HL-60/S4 (cell line): ENCODE data around the gene CHKB.

Experiments
- in situ Hi-C: fragments of 300-500 bp; cut with MboI; formaldehyde crosslinking; loops from 2 replicates; pipeline ENCODE4 v1.14.3; 2022; ENCODE audit warnings: low sequenced_read_pairs

CHKB gene

GRCh38 chr22:50576070-50576469 is 6.6 kb downstream of the CHKB start:
- in situ Hi-C loops: no loop called here

- in situ Hi-C loops: no loop called here
Observed at GRCh38 chr22:50575426-50575941, 7.2 kb downstream of the CHKB start.

GRCh38 chr22:50574383-50574755 is 8.3 kb downstream of the CHKB start:
- in situ Hi-C loops: no loop called here

DNA sequence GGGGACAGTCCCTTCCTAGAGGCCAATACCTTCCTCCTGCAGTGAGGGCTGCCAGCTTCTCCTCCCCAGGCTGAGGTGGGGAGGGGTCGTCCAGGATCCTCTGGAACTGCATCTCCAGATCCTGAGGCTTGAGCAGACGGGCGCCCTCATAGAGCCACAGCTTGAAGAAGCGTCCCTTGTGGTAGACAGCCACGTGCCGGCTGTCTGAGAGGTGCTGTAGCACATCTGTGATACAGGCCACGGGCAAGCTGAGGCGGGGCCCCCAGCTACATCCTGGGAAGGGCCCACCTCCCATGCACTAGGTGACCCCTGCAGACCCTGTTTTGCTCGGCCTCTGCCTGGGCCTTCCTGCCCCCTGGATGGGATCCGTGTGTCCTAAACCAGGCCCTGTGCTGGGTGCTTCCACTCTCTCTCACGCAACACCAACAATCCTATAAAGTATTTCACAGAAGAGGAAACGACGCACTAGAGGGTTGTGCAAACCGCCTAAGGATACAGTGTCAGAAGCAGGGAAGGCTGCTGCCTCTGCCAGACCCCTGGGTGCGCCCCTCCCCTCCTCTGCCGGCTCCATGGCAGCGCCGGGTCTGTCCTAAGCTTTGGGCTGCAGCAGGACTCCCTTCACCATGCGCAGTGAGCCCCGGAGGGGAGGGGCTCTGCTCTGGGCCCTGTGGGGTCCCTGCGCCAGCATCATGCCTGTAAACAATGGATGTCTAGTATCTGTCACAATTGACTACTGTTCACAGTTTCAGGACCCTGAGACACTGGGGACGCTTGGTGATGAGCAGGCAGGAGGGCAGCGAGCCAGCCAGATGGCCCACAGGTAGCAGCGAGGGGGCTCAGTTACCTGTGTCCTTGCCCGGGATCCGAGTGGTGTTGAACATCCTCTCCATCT is 8.9 kb downstream of the CHKB start:
- in situ Hi-C loops: no loop called here

DNA sequence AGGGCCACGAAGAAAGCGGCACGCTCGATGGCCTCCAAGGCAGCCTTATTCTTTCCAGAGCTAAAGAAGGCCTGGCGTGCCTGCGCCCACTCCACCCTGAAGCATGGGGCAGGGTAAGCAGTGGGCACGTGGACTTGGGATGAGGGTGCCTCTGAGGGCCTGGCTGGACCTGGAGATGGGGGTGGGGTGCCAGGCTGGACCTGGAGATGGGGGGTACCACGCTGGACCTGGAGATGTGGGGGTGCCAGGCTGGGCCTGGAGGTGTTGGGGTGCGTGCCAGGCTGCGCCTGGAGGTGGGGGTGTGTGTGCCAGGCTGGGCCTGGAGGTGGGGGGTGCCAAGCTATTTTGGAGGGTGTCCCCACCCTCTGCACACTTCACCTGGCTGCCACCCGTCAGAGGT is 9.7 kb downstream of the CHKB start:
- in situ Hi-C loops: no loop called here

- in situ Hi-C loops: no loop called here
Observed at GRCh38 chr22:50571264-50572175, 11.1 kb downstream of the CHKB start.

- in situ Hi-C loops: no loop called here
Observed at GRCh38 chr22:50570861-50571260, 11.8 kb downstream of the CHKB start.

DNA sequence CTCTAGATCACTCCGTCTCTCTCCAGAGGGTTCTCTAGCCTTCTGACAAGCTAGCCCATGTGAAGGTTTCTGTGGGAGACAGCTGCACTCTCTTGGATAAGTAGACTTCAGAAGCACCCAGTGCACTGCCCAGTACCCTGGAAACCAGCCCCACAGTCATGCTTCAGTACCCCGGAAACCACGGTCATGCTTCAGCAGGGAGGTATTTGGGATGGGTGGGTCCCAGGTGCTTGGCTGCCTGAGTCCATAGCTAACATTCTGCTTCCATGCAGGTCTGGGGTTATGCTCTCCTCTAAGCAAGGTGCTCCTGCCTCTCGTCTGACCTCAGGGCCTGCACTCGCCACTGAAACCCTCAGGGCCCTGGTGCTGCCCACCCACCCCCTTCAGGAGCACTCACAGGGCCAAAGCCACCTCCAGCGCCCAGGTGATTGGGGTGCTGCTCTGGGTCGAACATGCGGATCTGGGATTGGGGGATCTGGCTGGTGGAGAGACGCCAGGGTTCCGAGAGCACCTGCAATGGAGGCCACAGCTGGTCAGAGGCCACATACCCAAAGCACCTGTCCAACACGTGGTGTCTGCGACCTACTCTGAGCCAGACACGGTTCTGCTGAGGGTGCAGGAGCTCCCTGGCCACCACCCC is 12.6 kb downstream of the CHKB start:
- in situ Hi-C loops: no loop called here

- in situ Hi-C loops: no loop called here
Observed at GRCh38 chr22:50569041-50569459, 13.6 kb downstream of the CHKB start.

- in situ Hi-C loops: no loop called here
Observed at GRCh38 chr22:50568626-50569025, 14.0 kb downstream of the CHKB start.

- in situ Hi-C loops: no loop called here
Observed at GRCh38 chr22:50567721-50568252, 14.9 kb downstream of the CHKB start.

- in situ Hi-C loops: no loop called here
Observed at GRCh38 chr22:50564289-50564688, 18.4 kb downstream of the CHKB start.

- in situ Hi-C loops: no loop called here
Observed at GRCh38 chr22:50563413-50564160, 19.1 kb downstream of the CHKB start.

DNA sequence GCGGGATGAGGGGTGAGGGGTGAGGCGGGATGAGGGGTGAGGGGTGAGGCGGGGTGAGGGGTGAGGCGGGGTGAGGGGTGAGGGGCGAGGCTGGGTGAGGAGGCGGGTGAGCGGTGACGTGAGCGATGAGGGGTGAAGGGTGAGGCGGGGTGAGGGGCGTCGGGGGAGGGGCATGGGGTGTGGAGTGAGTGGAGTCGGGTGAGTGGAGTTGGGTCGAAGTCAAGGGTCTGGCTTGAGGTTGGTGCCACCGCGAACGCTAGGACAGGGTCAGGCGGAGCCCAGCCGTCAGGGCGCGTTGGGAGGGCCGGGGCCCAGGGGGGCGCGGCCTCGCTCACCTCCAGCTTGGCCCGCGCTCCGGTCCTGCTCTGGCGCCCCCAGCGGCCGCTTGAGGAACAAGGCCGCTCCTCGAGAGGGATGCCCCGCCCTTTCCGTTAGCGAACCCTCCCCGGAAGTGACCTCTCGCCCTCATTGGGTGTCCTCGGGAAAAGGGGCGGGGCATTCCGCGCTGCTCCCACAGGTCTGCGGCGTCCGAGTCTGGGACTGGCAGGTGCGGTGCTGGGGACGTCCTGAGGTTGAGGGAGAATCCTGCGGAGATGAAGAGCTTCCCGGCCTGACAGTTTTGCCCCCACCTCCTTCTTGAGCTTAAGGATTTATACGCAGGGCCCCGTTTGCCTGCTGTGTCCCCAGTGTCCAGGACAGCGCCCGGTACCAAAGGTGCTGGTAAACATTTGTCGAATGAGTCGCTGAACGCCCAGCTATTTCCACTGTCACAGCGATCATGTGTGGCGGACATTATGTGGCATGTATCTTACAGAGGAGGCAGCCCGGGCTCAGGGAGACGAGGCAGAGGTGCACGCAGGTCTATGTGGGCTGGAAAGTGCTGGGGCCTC is 19.9 kb downstream of the CHKB start, which contains the start of gene SYCE3:
Gene SYCE3 (minus strand): TSS at position 397 of the 890 bp plus-strand sequence. CDS start 6,514 bp downstream, outside the sequence.
- in situ Hi-C loops: no loop called here

GRCh38 chr22:50561401-50562358 is 21.0 kb downstream of the CHKB start:
- in situ Hi-C loops: no loop called here

DNA sequence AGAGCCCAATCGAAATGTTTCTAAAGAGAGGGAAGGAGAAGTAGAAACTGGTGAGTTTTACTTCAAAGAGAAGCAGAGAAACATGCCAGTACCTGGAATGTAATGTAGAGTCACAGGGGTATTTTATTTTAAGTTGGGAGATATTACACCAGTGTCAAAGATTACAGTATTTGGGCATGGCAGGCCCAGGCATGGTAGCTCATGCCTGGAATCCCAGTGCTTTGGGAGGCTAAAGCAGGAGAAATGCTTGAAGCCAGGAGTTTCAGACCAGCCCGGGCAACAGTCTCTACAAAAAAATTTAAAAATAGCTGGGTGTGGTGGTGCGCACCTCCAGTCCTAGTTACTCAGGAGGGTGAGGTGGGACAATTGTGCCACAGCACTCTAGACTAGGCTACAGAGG is 22.6 kb downstream of the CHKB start:
- in situ Hi-C loops: no loop called here

DNA sequence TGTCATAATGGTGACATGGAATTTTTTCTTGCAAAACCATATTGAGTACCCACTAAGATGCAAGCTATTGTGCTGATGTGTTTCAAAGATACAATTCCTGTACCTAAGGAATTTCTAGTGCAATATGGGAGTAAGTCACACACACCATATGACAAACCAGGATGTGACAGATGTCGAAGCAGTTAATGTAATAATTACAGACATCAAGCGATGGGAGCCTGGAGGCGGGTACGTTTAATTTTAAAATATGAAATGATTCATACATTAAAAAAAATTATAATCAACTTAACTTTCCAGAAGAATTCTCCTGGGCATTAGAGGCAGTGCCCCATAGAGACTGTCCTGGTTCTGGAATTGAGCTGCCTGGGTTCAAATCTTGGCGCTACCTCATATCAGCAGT is 25.9 kb downstream of the CHKB start:
- in situ Hi-C loops: no loop called here

DNA sequence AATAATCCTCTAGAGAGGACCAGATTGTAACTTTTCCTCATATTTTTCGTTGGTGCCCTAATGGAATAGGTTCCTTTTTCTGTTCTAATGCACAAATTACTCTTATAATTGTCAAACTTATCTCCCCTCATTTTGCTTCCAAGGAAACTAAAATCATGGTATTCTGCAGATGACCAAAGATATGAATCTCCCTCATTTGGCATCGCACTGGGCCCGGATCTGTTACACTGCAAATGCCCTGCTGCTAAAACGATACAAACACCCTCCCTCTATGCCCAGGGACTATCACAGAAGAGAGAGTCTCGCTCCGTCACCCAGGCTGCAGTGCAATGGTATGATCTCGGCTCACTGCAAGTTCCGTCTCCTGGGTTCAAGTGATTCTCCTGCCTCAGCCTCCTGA is 29.3 kb downstream of the CHKB start:
- in situ Hi-C loops: no loop called here
